Measurements from ENCODE around the gene MRPS34.

GRCh38 chr16:1781758-1782407, 8.9 kb upstream of the MRPS34 start:
- TF ChIP-seq CTCF (IDR thresholded peaks at IDR 0.05) (peak; percentile 15 to 18 (median 16)), POLR2A (IDR thresholded peaks at IDR 0.05) (no peak)
